GM18526 (cell line): ENCODE results near the gene MEG3.

Experiments used
- POLR2A ChIP-seq: IDR thresholded peaks from 3 replicates; pipeline ENCODE4 v1.6.1; 2011; ENCODE audit not compliant: insufficient read length; ENCODE audit errors: extremely low read depth

The MEG3 gene

GRCh38 chr14:100785338-100785615 lies 40.6 kb upstream of the MEG3 start:
- TF ChIP-seq POLR2A, result no peak

GRCh38 chr14:100785626-100786025 lies 40.3 kb upstream of the MEG3 start:
- TF ChIP-seq POLR2A, result no peak

DNA sequence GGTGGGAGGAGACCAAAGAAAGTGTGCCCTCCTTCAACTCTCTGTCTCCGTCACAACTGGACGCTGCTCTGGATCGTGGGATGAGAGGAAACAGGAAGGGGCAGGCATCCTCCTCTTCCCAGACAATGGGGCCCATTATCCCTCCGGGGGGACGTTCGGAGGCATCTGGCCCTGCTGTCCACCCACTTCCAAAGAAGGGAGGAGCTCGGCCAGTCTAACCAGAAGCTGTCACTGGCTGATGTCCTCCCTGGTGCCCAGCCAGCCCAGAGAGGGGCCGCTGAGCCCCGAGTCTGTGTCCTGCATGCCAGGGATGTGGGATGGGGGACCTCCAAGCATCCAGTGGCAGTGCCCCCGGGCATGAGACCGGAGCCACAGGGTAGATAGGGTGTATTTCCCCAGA lies 39.8 kb upstream of the MEG3 start:
- TF ChIP-seq POLR2A, result no peak

GRCh38 chr14:100786576-100787219 lies 39.2 kb upstream of the MEG3 start:
- no peak for TF ChIP-seq POLR2A

DNA sequence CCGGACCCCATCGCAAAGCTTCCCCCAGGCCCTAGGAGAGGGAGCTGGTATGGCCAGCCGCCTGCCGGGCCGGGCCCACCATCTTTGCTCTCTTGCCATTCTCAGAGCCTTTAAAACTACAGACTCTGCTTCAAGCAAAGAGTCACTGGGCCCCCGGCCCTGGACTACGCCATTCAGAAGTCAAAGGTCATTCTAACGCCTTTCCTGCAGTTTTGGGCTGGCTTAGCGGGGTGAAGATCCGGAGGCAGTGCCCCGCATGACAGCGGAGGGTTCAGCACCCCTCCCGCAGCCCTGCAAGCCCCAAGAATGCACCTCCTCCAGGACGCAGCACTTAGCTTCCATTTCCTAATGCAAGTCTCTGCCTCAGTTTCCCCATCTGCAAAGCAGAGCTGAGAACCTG lies 38.3 kb upstream of the MEG3 start:
- TF ChIP-seq POLR2A, result no peak

- no peak for TF ChIP-seq POLR2A
These were observed 37.4 kb upstream of the MEG3 start for GRCh38 chr14:100788517-100788916.

- no peak for TF ChIP-seq POLR2A
These were observed 37.0 kb upstream of the MEG3 start for GRCh38 chr14:100788942-100789341.

DNA sequence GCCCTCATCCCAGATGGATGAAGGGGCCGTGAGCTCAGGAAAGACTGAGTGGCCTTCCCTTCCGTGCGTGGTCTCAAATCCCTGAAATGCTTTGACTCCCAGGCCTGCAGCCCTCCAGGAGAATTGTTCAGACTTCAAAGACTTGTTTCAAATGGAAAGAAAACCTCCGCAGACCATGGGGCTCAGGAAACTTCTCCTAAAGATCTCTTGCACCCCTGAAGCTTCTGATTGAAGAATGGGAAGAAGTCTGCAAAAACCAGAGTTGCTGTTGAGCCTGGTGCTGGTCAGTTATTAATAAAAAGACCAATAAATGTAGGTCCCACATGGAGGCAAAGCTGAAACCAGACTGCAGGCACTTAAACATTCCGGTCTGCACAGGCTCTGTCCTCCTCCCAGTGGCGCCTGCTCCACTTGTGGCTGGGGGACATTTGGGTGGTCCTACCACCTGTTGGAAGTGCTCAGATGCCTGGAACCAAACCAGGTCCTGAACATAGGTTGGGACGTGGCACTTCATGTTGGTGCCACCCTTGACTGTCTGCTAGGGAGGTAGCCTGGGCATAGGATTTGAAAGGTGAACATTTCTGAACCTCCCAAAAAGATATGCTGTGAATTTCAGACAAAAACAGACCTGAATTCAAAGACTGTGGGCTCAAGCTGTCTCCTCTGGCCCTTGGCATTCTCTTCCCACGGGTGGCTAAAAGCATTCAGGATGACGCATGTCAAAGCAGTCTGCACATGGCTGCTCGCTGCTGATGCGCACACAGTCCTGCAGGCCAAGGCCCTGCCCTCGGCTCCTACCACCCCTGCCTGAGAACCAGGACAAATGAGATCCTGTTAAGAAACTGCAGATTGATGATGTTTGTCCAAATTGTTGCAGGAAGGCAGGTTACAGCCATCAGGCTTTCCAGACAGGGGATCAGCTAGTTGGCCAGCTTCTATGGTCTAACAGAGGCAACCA lies 36.2 kb upstream of the MEG3 start:
- no peak for TF ChIP-seq POLR2A

DNA sequence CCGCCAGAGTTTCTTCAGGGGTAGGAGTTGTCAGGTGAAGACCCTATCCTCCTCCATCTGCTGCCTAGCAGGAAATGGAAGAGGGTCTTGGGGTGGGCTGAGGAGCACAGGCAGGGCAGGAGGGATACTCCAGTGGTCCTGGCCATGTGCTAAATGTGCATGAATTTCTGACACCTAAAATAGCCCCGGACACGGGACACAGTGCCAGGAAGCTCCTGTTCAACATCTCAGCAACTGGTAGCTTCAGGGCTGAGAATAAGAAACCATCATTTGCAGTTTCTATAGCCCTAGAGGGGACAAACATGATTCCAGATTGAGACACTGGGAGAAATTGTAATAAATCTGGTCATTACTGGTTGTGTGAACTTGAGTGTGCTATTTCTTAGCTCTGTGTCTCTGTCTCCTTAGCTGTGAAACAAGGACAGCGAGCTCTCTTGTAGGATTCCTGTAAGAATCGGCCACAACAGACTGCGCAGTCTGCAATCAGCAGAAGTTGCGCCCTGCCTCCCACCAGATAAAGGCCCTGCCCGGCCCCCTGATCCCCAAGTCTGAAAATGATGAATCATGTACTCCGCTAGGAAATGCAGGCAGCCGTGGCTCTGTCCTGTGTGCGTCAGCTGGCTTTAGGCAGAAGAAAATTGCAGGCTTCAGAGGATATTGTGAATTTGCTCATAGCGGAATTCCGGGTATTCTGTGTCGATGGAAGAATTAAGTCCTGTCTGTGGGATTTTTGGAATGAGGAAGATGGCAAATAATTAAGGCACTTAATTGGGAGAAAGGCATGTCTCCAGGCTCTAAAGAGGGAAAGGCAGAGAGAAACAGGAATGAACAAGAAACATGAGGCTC lies 35.2 kb upstream of the MEG3 start:
- TF ChIP-seq POLR2A, result no peak

GRCh38 chr14:100791348-100791735 lies 34.6 kb upstream of the MEG3 start:
- TF ChIP-seq POLR2A, result no peak

DNA sequence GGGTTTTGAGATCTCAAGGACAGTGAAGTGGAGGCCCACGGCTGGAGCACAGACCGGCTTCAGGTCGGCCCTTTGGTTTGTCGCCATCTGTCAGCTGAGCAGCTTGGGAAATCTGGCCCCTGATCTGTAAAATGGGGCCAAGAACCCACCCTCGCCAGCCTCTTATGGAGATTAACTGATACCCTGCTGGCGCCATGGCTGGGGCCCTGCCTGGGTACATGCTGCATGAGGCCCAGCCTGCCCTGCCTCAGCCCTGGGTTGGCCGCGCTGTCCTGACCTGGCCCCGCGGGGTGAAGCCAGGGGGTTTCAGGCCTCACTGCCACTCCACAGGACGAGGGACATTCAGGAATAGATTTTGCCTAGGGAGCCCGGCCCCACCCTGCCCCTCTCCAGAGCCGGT lies 33.9 kb upstream of the MEG3 start:
- no peak for TF ChIP-seq POLR2A

- TF ChIP-seq POLR2A, result no peak
These were observed 29.0 kb upstream of the MEG3 start for GRCh38 chr14:100796946-100797345.

GRCh38 chr14:100800041-100800440 lies 25.9 kb upstream of the MEG3 start:
- TF ChIP-seq POLR2A, result no peak

DNA sequence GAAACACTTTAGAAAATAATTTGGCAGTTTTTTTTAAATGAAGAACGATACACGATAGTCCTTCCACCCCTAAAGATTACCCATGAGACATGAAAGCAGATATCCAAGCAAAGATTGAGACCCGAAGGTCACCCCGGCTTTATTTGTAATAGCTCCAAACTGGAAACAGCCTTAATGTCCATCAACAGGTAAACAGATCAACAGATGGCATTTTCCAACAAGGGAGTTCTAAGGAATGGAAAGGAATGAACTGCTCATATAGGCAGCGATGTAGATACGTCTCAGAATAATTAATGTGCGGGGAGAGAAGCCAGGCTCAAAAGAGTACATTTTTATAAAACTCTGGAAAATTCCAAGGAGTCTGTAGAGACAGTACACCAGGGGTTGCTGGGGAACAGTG lies 23.7 kb upstream of the MEG3 start:
- TF ChIP-seq POLR2A, result no peak

DNA sequence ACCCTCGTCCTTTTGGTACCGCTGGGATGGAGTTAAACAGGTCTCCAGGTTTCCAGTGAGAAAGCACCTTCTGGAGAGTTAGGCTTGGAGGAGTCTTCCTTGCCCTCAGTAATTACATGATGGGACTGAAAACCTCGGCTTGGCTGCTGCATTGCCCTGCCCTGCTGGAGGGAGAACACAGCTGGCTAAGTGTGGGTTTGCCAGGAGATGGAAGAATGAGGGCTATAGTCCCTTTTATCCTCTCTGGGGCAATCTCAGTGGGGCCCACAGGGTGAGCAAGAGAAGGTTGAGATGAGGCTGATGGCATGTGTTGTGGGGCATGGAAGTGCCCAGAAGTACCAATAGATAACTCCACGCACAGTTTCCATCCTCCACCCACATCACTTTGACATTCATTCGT lies 23.2 kb upstream of the MEG3 start:
- no peak for TF ChIP-seq POLR2A

GRCh38 chr14:100803226-100803625 lies 22.7 kb upstream of the MEG3 start:
- TF ChIP-seq POLR2A, result no peak
